Fibroblast of lung (primary cell): ENCODE results near the gene STK32C.

Source experiments
- CTCF ChIP-seq, 2 donors: IDR thresholded peaks in 1 of 2; conservative IDR thresholded peaks in 1 of 2; 1 replicate in 1 of 2; 2 replicates in 1 of 2; pipeline ENCODE4 v1.5.1; 2011 to 2012; ENCODE audit warnings: low read length in 2 of 2, control low read depth in 1 of 2, inconsistent platforms in 1 of 2, low read depth in 1 of 2, mild to moderate bottlenecking in 1 of 2
- EZH2 ChIP-seq: IDR thresholded peaks from 2 replicates; pipeline ENCODE4 v1.5.1; 2012; ENCODE audit warnings: low read length, control low read depth, mild to moderate bottlenecking; ENCODE audit errors: missing control alignments

GRCh38 chr10:132169031-132169765 is 138.6 kb downstream of the STK32C start:
- TF ChIP-seq CTCF (conservative IDR thresholded peaks at IDR 0.05 in 1 of 2, IDR thresholded peaks at IDR 0.05 in 1 of 2; ENCODE audit: low read depth in 1 of 2, low read length in 2 of 2) (no peak), EZH2 (no peak)
